Testis (tissue), 2 donors: Measurements from ENCODE around the gene HPGDS.

Experiments
- POLR2A ChIP-seq: fragments of 450-650 bp; IDR thresholded peaks from one replicate; pipeline ENCODE4 v1.6.1; 2017; ENCODE audit warnings: antibody characterized with exemption, mild to moderate bottlenecking, moderate library complexity
- TF ChIP-seq, protein P1 (sequence below), 3 experiments: fragments of 450-650 bp in 2 of 3; fragments of 200-600 bp in 1 of 3; sonication (generic) in 1 of 3; IDR thresholded peaks; one replicate each; pipeline ENCODE4 v1.5.1; 2016 to 2019; ENCODE audit warnings: antibody characterized with exemption in 3 of 3, mild to moderate bottlenecking in 2 of 3, moderate library complexity in 1 of 3

GRCh38 chr4:94346541-94346940, 3.9 kb upstream of the HPGDS start:
- TF ChIP-seq, protein P1, sequence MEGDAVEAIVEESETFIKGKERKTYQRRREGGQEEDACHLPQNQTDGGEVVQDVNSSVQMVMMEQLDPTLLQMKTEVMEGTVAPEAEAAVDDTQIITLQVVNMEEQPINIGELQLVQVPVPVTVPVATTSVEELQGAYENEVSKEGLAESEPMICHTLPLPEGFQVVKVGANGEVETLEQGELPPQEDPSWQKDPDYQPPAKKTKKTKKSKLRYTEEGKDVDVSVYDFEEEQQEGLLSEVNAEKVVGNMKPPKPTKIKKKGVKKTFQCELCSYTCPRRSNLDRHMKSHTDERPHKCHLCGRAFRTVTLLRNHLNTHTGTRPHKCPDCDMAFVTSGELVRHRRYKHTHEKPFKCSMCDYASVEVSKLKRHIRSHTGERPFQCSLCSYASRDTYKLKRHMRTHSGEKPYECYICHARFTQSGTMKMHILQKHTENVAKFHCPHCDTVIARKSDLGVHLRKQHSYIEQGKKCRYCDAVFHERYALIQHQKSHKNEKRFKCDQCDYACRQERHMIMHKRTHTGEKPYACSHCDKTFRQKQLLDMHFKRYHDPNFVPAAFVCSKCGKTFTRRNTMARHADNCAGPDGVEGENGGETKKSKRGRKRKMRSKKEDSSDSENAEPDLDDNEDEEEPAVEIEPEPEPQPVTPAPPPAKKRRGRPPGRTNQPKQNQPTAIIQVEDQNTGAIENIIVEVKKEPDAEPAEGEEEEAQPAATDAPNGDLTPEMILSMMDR (IDR thresholded peaks at IDR 0.05), result no peak
- TF ChIP-seq POLR2A, result no peak
